Panc1 (cell line): ENCODE data around the gene GPR21. TPM values are rescaled to one million over a fixed set of nuclear protein-coding genes. Genes with fewer than 3 reads are reported as not detected.

Experiments
- ATAC-seq: fragments of 200-7000 bp; cut with Tn5 transposase; 2 replicates; pipeline ENCODE4 v1.9.1; 2020; ENCODE audit warnings: mild to moderate bottlenecking, moderate library complexity
- BruUV-seq: library from RNA; stranded (reverse); fragments of 400-500 nt; replicated peaks from 2 replicates; lab custom pipeline; 2021; lab: Mats Ljungman, UMichigan
- CTCF ChIA-PET: fragments of 300-600 bp; sonication (Branson Sonifier 250); formaldehyde crosslinking; loops from one replicate; lab custom pipeline; 2022; ENCODE audit warnings: antibody characterized with exemption; lab: Charles Lee
- POLR2A ChIA-PET: fragments of 300-600 bp; sonication (Branson Sonifier 250); formaldehyde crosslinking; loops from one replicate; lab custom pipeline; 2022; ENCODE audit warnings: antibody characterized with exemption; lab: Charles Lee
- DNase-seq: peaks from one replicate; pipeline ENCODE4 v3.0.0-alpha.2; 2010; ENCODE audit warnings: low read depth, low spot score
- H3K27ac ChIP-seq: 2 replicates; pipeline ENCODE4 v1.5.1; 2011; ENCODE audit warnings: mild to moderate bottlenecking, low read length, inconsistent platforms
- H3K27me3 ChIP-seq: fragments of 200-500 bp; sonication (Bioruptor generic); 2 replicates; pipeline ENCODE4 v1.6.0; 2014; ENCODE audit warnings: low read length, inconsistent platforms; ENCODE audit not compliant: control insufficient read depth, insufficient read depth
- H3K36me3 ChIP-seq: fragments of 200-500 bp; sonication (Bioruptor generic); 2 replicates; pipeline ENCODE4 v1.5.1; 2014; ENCODE audit warnings: inconsistent platforms, mild to moderate bottlenecking, low read length, moderate library complexity; ENCODE audit not compliant: control insufficient read depth, insufficient read depth
- H3K4me1 ChIP-seq: 2 replicates; pipeline ENCODE4 v1.5.1; 2011; ENCODE audit warnings: inconsistent platforms, mild to moderate bottlenecking, low read length, moderate library complexity; ENCODE audit not compliant: control insufficient read depth, insufficient read depth
- H3K4me3 ChIP-seq, 2 experiments: 2 replicates each; pipeline ENCODE4 v1.5.1; 2011 to 2012; ENCODE audit warnings: low read depth in 2 of 2, low read length in 2 of 2, mild to moderate bottlenecking in 2 of 2, inconsistent platforms in 1 of 2, moderate library complexity in 1 of 2
- H3K9me3 ChIP-seq: fragments of 200-500 bp; sonication (Bioruptor generic); 2 replicates; pipeline ENCODE4 v1.5.1; 2014; ENCODE audit warnings: low read depth, mild to moderate bottlenecking, inconsistent platforms, low read length, moderate library complexity; ENCODE audit not compliant: control insufficient read depth, insufficient read depth
- POLR2AphosphoS5 ChIP-seq: IDR thresholded peaks from 2 replicates; pipeline ENCODE4 v1.6.1; 2012; ENCODE audit warnings: mild to moderate bottlenecking, low read depth, low read length, moderate library complexity
- SIN3A ChIP-seq: IDR thresholded peaks from 2 replicates; pipeline ENCODE4 v1.6.1; 2012; ENCODE audit warnings: low read depth, mild to moderate bottlenecking, low read length, moderate library complexity, borderline replicate concordance; ENCODE audit not compliant: insufficient read depth
- TCF7L2 ChIP-seq: IDR thresholded peaks from 2 replicates; pipeline ENCODE4 v1.6.1; 2011; ENCODE audit warnings: mild to moderate bottlenecking, low read depth, low read length, inconsistent platforms
- in situ Hi-C: cut with HindIII; loops from 2 replicates; pipeline ENCODE4 v1.10.0; 2016; ENCODE audit warnings: low sequenced_read_pairs, low pct_unique_long_range_greater_than_20kb
- intact Hi-C: fragments of 100-400 bp; cut with micrococcal nuclease; formaldehyde crosslinking; loops from one replicate; pipeline ENCODE4 v1.10.0; 2022; ENCODE audit not compliant: unreplicated experiment
- total RNA-seq: library from RNA; stranded (reverse); gene quantifications from one replicate; pipeline ENCODE4 v1.2.1, GENCODE V29; 2021; ENCODE audit not compliant: unreplicated experiment
- TF ChIP-seq, protein P1 (sequence below), 2 experiments: IDR thresholded peaks; 2 replicates each; pipeline ENCODE4 v1.6.1; 2011 to 2012; ENCODE audit warnings: low read depth in 2 of 2, control low read depth in 1 of 2, low read length in 1 of 2, mild to moderate bottlenecking in 1 of 2, moderate library complexity in 1 of 2; ENCODE audit not compliant: insufficient read depth in 1 of 2
- TF ChIP-seq, protein P2 (sequence below): fragments of 450-650 bp; IDR thresholded peaks from 2 replicates; pipeline ENCODE4 v1.5.1; 2017; ENCODE audit warnings: mild to moderate bottlenecking

GPR21 gene
- total RNA-seq, 1 experiment from 2014 or later = not detected

DNA sequence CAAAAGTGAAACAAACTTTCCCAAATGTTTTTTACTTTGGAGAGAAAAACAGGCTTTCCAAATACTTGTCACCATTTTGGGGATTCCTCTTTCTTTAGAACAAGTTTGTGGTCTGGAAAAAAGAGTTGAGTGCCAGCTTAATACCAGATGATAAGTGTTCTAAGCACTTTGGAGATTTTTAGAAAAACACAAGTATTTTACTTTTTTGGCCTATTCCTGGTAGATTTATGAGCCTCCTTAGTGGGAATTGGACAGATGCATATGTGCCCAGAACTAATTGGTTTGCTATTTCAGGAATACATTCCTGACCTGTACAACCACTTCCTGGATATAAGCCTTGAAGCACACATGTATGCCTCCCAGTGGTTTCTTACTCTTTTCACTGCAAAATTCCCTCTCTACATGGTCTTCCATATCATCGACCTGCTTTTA, 40.5 kb downstream of the GPR21 start:
- no peaks in the 10 kb centered on the region for H3K27me3 ChIP-seq
- DNase-seq (no peak), ATAC-seq (no peak)
- intact Hi-C loops (no loop called here), in situ Hi-C loops (no loop called here)
- no peak overlapping the region for H3K4me3 ChIP-seq
- POLR2A ChIA-PET = no interaction called here
- CTCF ChIA-PET = no interaction called here
- no peak overlapping the region for H3K27ac ChIP-seq
- H3K36me3 ChIP-seq = peaks cover 7% of the 10 kb centered on the region; the same call in 1 of the 2 replicates
- BruUV-seq = no TSS peak
- H3K4me1 ChIP-seq = no peaks in the 10 kb centered on the region
- no peak for TF ChIP-seq POLR2AphosphoS5
- no peak for TF ChIP-seq SIN3A
- TF ChIP-seq TCF7L2 = no peak
- TF ChIP-seq, protein P1, sequence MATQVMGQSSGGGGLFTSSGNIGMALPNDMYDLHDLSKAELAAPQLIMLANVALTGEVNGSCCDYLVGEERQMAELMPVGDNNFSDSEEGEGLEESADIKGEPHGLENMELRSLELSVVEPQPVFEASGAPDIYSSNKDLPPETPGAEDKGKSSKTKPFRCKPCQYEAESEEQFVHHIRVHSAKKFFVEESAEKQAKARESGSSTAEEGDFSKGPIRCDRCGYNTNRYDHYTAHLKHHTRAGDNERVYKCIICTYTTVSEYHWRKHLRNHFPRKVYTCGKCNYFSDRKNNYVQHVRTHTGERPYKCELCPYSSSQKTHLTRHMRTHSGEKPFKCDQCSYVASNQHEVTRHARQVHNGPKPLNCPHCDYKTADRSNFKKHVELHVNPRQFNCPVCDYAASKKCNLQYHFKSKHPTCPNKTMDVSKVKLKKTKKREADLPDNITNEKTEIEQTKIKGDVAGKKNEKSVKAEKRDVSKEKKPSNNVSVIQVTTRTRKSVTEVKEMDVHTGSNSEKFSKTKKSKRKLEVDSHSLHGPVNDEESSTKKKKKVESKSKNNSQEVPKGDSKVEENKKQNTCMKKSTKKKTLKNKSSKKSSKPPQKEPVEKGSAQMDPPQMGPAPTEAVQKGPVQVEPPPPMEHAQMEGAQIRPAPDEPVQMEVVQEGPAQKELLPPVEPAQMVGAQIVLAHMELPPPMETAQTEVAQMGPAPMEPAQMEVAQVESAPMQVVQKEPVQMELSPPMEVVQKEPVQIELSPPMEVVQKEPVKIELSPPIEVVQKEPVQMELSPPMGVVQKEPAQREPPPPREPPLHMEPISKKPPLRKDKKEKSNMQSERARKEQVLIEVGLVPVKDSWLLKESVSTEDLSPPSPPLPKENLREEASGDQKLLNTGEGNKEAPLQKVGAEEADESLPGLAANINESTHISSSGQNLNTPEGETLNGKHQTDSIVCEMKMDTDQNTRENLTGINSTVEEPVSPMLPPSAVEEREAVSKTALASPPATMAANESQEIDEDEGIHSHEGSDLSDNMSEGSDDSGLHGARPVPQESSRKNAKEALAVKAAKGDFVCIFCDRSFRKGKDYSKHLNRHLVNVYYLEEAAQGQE (IDR thresholded peaks at IDR 0.05; ENCODE audit: insufficient read depth in 1 of 2, low read depth in 2 of 2, low read length in 1 of 2) = no peak
- TF ChIP-seq, protein P2, sequence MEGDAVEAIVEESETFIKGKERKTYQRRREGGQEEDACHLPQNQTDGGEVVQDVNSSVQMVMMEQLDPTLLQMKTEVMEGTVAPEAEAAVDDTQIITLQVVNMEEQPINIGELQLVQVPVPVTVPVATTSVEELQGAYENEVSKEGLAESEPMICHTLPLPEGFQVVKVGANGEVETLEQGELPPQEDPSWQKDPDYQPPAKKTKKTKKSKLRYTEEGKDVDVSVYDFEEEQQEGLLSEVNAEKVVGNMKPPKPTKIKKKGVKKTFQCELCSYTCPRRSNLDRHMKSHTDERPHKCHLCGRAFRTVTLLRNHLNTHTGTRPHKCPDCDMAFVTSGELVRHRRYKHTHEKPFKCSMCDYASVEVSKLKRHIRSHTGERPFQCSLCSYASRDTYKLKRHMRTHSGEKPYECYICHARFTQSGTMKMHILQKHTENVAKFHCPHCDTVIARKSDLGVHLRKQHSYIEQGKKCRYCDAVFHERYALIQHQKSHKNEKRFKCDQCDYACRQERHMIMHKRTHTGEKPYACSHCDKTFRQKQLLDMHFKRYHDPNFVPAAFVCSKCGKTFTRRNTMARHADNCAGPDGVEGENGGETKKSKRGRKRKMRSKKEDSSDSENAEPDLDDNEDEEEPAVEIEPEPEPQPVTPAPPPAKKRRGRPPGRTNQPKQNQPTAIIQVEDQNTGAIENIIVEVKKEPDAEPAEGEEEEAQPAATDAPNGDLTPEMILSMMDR = no peak
- no peaks in the 10 kb centered on the region for H3K9me3 ChIP-seq

DNA sequence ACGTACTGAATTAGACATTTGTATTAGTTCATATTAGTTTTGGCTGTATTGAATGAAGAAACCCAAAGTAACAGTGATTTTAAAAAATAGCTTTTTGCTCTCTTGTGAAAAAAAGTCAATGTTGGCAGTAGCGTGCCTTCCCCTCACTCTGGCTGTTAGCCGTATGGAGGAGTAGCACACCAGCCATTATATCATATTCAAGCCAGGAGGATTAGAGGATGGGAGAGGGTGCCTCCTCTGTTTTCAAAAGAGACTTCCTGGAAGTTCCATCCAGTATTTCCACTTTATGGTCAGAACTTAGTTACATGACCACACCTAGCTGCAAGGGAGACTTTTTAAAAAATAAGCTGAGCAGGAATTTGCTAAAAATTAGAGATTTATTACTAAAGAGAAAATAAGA, 41.2 kb downstream of the GPR21 start:
- Histone ChIP-seq H3K4me1 (no peaks in the 10 kb centered on the region), H3K27me3 (no peaks in the 10 kb centered on the region), H3K4me3 (no peak overlapping the region), H3K27ac (no peak overlapping the region), H3K9me3 (no peaks in the 10 kb centered on the region), H3K36me3 (peaks cover 7% of the 10 kb centered on the region; the same call in 1 of the 2 replicates)
- intact Hi-C loops (no loop called here), in situ Hi-C loops (no loop called here)
- POLR2A ChIA-PET = no interaction called here
- ATAC-seq (no peak), DNase-seq (no peak)
- CTCF ChIA-PET = no interaction called here
- BruUV-seq = no TSS peak
- TF ChIP-seq, protein P2 = no peak
- TF ChIP-seq TCF7L2 (no peak), POLR2AphosphoS5 (no peak), SIN3A (no peak)
- TF ChIP-seq, protein P1 (IDR thresholded peaks at IDR 0.05; ENCODE audit: insufficient read depth in 1 of 2, low read depth in 2 of 2, low read length in 1 of 2) = no peak
